ENCODE data around the gene LAPTM5. TPM values are rescaled to one million over a fixed set of nuclear protein-coding genes. Genes with fewer than 3 reads are reported as not detected.

The LAPTM5 gene
- total and polyA plus RNA-seq, 2 of the 8 experiments (the other 6 are each of a cell fraction or from before 2014, with no cell fraction given): 0.37 to 1.4 TPM

- TF ChIP-seq CHD7 (IDR thresholded peaks at IDR 0.05; ENCODE audit: insufficient replicate concordance, low read length) (no peak), KDM4A (IDR thresholded peaks at IDR 0.05; ENCODE audit: low read depth, low read length, severe bottlenecking) (no peak), EP300 (IDR thresholded peaks at IDR 0.05; ENCODE audit: borderline replicate concordance in 1 of 2, low read depth in 2 of 2, low read length in 2 of 2) (no peak), SIRT6 (IDR thresholded peaks at IDR 0.05; ENCODE audit: low read length) (no peak), RAD21 (IDR thresholded peaks at IDR 0.05 in 1 of 2, conservative IDR thresholded peaks at IDR 0.05 in 1 of 2; ENCODE audit: low read depth in 2 of 2, low read length in 2 of 2) (no peak), JUND (IDR thresholded peaks at IDR 0.05; ENCODE audit: low read length) (no peak), TCF12 (IDR thresholded peaks at IDR 0.05; ENCODE audit: low read depth, low read length) (no peak), E2F6 (IDR thresholded peaks at IDR 0.05) (no peak), CBX5 (IDR thresholded peaks at IDR 0.05; ENCODE audit: low read depth, low read length) (no peak), TAF7 (optimal IDR thresholded peaks at IDR 0.05; ENCODE audit: borderline replicate concordance, low read depth, low read length) (no peak), POLR2AphosphoS5 (IDR thresholded peaks at IDR 0.05; ENCODE audit: low read depth, low read length) (no peak)
Observed at GRCh38 chr1:30714025-30714424, 43.5 kb downstream of the LAPTM5 start (continued).
